NCI-H2107 treated with DMSO at 0.1 percent for 48 hours (cell line): Measurements from ENCODE around the gene KLK8.

ENCODE experiments used
- DNase-seq: peaks from one replicate; lab custom pipeline; 2025; ENCODE audit not compliant: unreplicated experiment; lab: John Stamatoyannopoulos, UW

KLK8 gene

GRCh38 chr19:51018745-51019543 lies 17.5 kb upstream of the KLK8 start:
- no peak for DNase-seq

- peak; percentile 29 for DNase-seq
Observed at GRCh38 chr19:51016798-51017683, 15.6 kb upstream of the KLK8 start.

DNA sequence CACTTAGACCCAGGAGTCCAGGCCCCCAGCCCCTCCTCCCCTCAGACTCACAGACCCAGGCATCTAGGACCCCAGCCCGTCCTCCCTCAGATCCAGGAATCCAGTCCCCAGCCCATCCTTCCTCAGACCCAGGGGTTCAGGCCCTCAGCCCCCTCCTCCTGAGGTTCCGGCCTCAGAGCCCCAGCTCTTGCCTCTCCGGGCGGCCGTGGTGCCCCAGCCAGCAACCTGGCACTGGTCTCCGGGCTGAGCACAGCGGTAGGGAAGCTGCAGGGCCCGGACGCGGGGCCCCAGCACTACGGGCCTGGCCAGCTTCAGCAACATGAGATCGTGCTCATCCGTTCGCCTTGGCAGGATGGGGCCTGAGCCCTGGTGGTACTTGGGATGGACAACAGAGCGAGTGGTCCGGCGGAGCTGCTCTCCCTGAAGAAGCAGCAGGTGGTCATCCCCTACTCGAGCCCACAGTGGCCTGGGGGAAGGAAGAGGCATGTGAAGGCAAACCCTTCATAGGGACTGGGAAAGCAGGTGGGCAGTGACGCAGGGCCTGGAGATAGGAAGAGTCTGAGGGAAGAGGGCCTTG lies 14.4 kb upstream of the KLK8 start:
- no peak for DNase-seq

- no peak for DNase-seq
Observed at GRCh38 chr19:51014242-51014641, 12.8 kb upstream of the KLK8 start.

GRCh38 chr19:51012661-51013190 lies 11.3 kb upstream of the KLK8 start:
- no peak for DNase-seq

DNA sequence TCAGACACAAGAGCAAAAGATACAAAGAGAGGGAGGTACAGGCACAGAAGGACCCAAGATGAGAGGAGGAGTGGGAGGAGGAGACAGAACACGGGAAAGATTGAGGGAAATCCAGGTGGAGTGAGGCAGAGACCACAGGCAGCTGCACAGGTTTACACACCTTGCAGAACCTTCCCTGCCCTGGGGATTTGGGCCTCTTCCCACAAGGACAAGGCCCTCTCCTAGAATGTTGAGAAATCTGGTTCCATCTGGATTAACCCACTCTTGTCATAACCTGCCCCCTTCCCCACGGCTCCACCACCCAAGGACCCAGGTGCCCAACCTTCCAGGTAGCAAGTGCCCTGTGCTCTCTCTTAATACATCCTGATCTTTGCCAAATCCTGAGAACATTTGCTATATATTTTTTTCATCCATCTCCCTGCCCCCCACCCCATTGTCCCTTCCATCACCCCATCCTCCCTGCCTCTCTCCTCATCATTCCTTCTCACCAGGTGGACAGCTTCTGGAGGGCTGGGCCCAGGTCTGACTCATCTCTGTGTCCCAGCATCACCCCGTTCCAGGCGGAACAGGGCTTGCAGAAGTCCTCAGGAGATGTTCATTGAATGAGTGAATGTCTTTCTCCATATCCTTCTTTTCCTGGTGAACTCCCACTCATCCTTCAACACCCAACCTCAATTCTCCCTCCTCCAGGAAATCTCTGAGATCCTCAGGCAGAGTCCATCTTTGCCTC lies 8.8 kb upstream of the KLK8 start:
- DNase-seq = no peak

- no peak for DNase-seq
Observed at GRCh38 chr19:51009061-51009891, 7.9 kb upstream of the KLK8 start.

GRCh38 chr19:51007488-51007887 lies 6.1 kb upstream of the KLK8 start:
- no peak for DNase-seq

- DNase-seq = no peak
Observed at GRCh38 chr19:51006406-51006805, 5.0 kb upstream of the KLK8 start.

DNA sequence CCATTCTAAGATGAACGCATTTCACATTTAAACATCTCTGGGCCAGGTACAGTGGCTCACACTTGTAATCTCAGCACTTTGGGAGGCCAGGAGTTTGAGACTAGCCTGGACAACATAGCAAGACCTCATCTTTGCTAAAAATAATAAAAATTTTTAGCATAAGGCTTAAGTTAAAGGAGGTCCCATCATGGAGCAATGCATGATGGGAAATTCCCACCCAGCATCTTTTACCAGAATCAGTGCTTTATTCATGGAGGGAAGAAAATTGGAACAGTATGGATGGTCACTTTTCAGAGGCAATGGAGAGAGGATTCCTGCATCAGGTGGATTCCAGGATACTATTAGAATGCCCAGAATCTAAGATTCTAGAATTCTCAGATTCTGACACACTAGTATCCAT lies 3.8 kb upstream of the KLK8 start:
- no peak for DNase-seq

GRCh38 chr19:51003316-51003715 lies 1.9 kb upstream of the KLK8 start:
- DNase-seq = no peak

DNA sequence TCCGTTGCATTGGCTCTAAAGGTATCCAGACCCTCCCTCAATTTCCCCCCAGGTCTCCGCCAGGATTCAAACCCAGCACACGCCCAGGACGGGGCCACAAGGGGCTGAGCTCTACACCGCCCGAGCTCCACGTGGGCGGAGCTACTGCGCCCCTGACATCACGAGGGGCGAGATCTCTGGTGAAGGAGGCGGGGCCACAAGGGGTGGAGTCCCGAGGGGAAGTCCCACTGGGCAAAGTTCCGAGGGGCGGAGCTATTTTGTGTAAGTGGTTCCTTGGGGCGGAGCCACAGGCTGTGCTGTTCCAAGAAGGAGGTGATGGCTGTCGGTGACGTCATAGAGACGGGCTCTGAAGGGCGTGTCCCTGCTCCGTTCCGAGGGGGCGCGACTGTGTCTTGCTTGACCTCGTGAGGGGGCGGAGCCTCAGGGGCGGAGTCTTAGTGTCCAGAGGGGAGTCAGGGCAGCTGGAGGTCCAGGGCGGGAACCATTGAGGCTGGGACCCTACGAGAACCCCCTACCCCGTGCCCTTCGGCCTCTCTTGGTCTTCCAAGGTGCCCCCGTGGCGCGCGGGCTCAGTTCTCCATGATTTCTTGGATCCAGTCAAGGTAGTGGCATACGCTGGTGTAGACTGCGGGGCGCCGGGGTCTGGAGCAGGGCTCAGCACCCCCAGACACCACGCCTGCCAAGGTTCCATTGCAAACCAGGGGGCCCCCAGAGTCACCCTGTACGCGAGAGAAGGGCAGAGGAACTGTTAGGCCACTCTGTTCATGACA lies 1.3 kb upstream of the KLK8 start:
- no peak for DNase-seq

DNA sequence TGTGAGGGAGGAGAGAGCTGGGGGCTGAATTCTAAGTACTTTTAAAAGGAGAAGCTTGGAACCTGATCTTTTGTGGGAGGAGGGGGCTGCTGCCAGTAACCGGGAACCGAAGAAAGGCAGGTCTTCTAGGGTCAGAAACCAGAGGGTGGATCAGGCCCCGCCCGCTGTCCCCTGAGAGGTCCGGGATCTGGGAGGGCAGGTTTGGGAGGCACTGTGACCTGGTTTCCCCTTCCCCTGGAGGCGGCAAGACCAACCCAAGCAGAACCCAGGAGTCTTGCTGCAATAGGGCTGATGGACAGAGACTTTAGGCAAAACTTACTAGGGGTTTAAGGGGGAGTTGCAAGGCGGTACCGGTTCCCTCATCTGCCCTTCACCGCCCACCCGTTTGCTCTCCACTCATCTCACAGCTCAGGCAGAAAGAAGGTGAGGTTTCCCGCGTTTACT lies 707 bp upstream of the KLK8 start:
- no peak for DNase-seq

- DNase-seq = no peak
Observed at GRCh38 chr19:51000981-51001380, 423 bp downstream of the KLK8 start.

- no peak for DNase-seq
Observed at GRCh38 chr19:51000426-51000825, 978 bp downstream of the KLK8 start.

- no peak for DNase-seq
Observed at GRCh38 chr19:50998686-50999085, 2.7 kb downstream of the KLK8 start.

DNA sequence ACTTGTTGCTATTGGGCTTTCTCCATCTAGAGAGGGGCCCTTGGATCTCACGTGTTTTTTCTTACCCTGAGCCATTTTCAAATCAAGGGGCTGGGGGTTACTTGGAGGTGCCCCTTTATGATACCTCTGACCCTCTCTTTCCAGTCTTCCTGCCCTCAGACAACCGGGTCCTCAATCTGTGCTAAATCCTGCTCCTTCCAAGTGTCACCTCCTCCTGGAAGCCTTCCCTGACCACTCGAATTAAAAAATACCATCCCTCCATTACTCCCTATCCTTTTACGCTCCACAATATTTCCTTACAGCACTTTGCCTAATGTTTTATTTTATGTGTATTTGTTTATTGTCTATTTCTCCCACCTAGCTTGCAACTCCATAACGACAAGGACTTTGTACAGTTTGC lies 3.3 kb downstream of the KLK8 start:
- DNase-seq = no peak

- no peak for DNase-seq
Observed at GRCh38 chr19:50994129-50994528, 7.3 kb downstream of the KLK8 start.

- DNase-seq = no peak
Observed at GRCh38 chr19:50992666-50993035, 8.8 kb downstream of the KLK8 start.
